ENCODE measurements around the gene SPOCK2.

The SPOCK2 gene

DNA sequence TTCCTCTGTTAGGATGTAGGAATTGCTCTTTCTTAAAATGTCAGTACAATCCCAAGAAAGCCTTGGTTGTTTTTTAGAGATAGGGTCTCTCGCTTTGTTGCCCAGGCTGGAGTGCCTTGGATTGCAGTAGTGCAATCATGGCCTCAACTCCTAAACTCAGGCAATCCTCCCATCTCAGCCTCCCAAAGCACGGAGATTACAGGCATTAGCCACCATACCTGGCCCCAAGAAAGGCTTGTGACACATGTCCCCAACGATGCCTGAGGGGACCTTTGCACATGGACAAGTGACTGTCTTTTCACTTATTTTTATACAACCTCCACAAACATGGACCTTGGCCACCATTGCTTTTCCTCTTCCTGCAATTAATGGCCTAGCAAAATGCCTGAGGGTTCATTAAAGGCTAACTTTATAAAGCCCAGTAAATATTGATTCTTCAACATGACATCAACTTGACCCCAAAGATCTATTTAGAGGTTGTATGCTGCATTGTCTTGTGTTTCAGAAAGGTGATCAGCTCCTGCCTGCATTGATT lies 10.0 kb upstream of the SPOCK2 start:
- Histone ChIP-seq H3K9me2 (replicated peaks; ENCODE audit: insufficient read depth, low read length) (no peaks in the 10 kb centered on the region), H3F3A (ENCODE audit: insufficient read depth) (no peaks in the 10 kb centered on the region), H3K4me2 (ENCODE audit: low read depth, low read length, poor library complexity, severe bottlenecking) (no peak overlapping the region), H3K27ac (ENCODE audit: low read depth, low read length) (no peak overlapping the region), H3K36me3 (ENCODE audit: low read length) (no peaks in the 10 kb centered on the region; the same call in 1 of the 2 replicates), H3K9me3 (ENCODE audit: insufficient read depth, low read length) (no peaks in the 10 kb centered on the region), H3K79me2 (ENCODE audit: insufficient read depth, low read length) (no peaks in the 10 kb centered on the region), H2AFZ (ENCODE audit: low read depth, low read length, severe bottlenecking) (no peak overlapping the region), H3K27me3 (ENCODE audit: low read length) (no peaks in the 10 kb centered on the region), H3K4me3 (ENCODE audit: insufficient read depth, low read length, poor library complexity, severe bottlenecking) (no peak overlapping the region), H4K20me1 (ENCODE audit: low read depth, low read length) (no peaks in the 10 kb centered on the region), H3K9ac (ENCODE audit: low read length) (no peak overlapping the region)
- no peak for TF ChIP-seq EZH2phosphoT487 (conservative IDR thresholded peaks at IDR 0.05; ENCODE audit: low read length)
- TF ChIP-seq, protein P1, sequence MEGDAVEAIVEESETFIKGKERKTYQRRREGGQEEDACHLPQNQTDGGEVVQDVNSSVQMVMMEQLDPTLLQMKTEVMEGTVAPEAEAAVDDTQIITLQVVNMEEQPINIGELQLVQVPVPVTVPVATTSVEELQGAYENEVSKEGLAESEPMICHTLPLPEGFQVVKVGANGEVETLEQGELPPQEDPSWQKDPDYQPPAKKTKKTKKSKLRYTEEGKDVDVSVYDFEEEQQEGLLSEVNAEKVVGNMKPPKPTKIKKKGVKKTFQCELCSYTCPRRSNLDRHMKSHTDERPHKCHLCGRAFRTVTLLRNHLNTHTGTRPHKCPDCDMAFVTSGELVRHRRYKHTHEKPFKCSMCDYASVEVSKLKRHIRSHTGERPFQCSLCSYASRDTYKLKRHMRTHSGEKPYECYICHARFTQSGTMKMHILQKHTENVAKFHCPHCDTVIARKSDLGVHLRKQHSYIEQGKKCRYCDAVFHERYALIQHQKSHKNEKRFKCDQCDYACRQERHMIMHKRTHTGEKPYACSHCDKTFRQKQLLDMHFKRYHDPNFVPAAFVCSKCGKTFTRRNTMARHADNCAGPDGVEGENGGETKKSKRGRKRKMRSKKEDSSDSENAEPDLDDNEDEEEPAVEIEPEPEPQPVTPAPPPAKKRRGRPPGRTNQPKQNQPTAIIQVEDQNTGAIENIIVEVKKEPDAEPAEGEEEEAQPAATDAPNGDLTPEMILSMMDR (IDR thresholded peaks at IDR 0.05; ENCODE audit: insufficient read depth, low read length, poor library complexity, severe bottlenecking) = no peak

DNA sequence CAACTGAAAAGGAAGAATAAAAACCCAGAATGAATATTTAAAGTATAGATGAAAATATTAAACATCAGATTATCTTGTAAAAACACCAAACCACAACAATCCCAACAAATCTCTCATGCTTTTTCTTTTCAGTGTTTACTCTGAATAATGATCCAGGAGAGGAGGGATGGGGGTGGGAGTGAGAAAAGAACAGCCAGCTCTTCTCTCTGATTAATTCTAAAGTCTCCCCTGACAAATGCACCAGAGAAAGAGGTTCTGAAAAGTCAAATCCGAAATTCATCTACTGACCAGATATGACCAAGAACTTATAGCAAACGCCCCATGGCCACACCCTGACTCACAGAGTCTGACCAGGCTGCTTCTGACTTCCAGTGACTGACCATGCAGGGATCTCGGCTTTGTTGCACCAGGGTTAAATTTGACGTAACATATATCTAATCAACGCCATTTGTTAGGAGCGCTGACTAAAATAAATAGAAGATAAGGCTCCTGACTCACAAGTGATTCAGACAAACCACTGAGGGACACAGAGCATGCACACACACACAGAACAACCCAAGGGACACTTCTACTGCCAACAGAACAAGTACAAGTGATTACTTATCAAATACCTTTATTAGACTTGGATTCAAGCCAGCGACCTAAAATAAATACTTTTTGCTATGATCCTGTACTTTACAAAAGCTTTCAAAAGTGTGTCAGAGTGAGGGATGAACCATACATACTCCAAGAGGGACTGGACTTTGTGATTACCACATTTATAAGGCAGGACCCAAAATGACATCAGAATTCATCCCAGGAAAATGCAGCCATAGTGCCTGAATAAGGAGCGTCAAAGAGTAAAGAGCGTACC lies 9.3 kb upstream of the SPOCK2 start:
- Histone ChIP-seq H3K27me3 (ENCODE audit: low read length) (no peaks in the 10 kb centered on the region), H3K4me3 (ENCODE audit: insufficient read depth, low read length, poor library complexity, severe bottlenecking) (no peak overlapping the region), H3K36me3 (ENCODE audit: low read length) (no peaks in the 10 kb centered on the region; the same call in 1 of the 2 replicates), H3K9me2 (replicated peaks; ENCODE audit: insufficient read depth, low read length) (no peaks in the 10 kb centered on the region), H3K9ac (ENCODE audit: low read length) (no peak overlapping the region), H3K9me3 (ENCODE audit: insufficient read depth, low read length) (no peaks in the 10 kb centered on the region), H3F3A (ENCODE audit: insufficient read depth) (no peaks in the 10 kb centered on the region), H3K27ac (ENCODE audit: low read depth, low read length) (no peak overlapping the region), H4K20me1 (ENCODE audit: low read depth, low read length) (no peaks in the 10 kb centered on the region), H3K4me2 (ENCODE audit: low read depth, low read length, poor library complexity, severe bottlenecking) (no peak overlapping the region), H3K79me2 (ENCODE audit: insufficient read depth, low read length) (no peaks in the 10 kb centered on the region), H2AFZ (ENCODE audit: low read depth, low read length, severe bottlenecking) (no peak overlapping the region)
- no peak for TF ChIP-seq EZH2phosphoT487 (conservative IDR thresholded peaks at IDR 0.05; ENCODE audit: low read length)
- TF ChIP-seq, protein P1 (IDR thresholded peaks at IDR 0.05; ENCODE audit: insufficient read depth, low read length, poor library complexity, severe bottlenecking) = no peak

DNA sequence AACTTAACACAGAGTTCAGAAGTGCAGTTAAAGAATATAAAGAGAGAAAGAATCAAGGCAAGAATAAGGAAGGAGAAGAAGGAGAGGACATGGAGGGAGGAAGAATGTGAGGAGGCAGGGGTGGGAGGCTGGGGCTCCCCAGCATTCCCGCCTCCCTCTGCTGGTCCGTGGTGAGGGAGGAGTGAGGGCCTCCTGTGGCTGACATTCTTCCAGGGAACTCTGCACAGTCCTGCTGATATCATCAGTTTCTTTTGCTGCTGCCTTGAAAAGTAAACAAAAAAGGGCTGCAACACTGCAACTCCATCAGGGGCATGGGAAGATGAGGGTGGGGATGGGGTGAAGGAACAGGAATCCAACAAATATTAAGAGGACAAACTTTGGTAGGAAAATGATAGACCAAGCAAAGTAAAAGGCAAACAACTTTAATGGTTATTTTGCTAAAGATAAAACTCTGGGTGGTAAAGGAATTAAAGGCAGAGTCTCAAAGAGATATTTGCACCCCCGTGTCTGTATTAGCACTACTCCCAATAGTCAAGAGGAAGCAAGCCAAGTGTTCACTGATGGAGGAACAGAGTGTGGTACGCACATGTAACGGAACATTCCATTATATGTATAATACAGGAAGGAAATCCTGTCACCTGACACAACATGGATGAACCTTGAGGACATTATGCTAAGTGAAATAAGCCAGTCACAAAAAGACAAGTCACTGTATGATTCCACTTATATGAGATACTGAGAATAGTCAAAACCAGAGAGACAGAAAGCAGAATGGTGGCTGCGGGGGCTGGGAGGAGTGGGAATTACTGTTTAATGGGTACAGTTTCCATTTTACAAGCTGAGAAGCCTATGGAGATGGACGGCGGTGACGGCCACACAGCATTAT lies 8.0 kb upstream of the SPOCK2 start:
- Histone ChIP-seq H4K20me1 (ENCODE audit: low read depth, low read length) (no peaks in the 10 kb centered on the region), H3K36me3 (ENCODE audit: low read length) (no peaks in the 10 kb centered on the region; the same call in 1 of the 2 replicates), H3K4me3 (ENCODE audit: insufficient read depth, low read length, poor library complexity, severe bottlenecking) (no peak overlapping the region), H2AFZ (ENCODE audit: low read depth, low read length, severe bottlenecking) (no peak overlapping the region), H3K9me3 (ENCODE audit: insufficient read depth, low read length) (no peaks in the 10 kb centered on the region), H3K27me3 (ENCODE audit: low read length) (no peaks in the 10 kb centered on the region), H3K4me2 (ENCODE audit: low read depth, low read length, poor library complexity, severe bottlenecking) (no peak overlapping the region), H3K79me2 (ENCODE audit: insufficient read depth, low read length) (no peaks in the 10 kb centered on the region), H3K27ac (ENCODE audit: low read depth, low read length) (no peak overlapping the region), H3K9ac (ENCODE audit: low read length) (no peak overlapping the region), H3F3A (ENCODE audit: insufficient read depth) (no peaks in the 10 kb centered on the region), H3K9me2 (replicated peaks; ENCODE audit: insufficient read depth, low read length) (no peaks in the 10 kb centered on the region)
- no peak for TF ChIP-seq EZH2phosphoT487 (conservative IDR thresholded peaks at IDR 0.05; ENCODE audit: low read length)
- TF ChIP-seq, protein P1 (IDR thresholded peaks at IDR 0.05; ENCODE audit: insufficient read depth, low read length, poor library complexity, severe bottlenecking) = no peak
